Cardiac fibroblast (primary cell): ENCODE data around the gene CPZ.

Experiments used
- DNase-seq, 2 donors: peaks; one replicate each; pipeline versions ENCODE4 v3.0.0 to v3.0.0-alpha.2; 2010; ENCODE audit warnings: low read depth in 2 of 2
- H3K4me3 ChIP-seq, 2 donors: replicated peaks in 1 of 2; 1 replicate in 1 of 2; 2 replicates in 1 of 2; pipeline ENCODE4 v1.5.1; 2011; ENCODE audit warnings: low read depth in 2 of 2, low read length in 2 of 2, mild to moderate bottlenecking in 2 of 2, moderate library complexity in 1 of 2
- CTCF ChIP-seq: IDR thresholded peaks from one replicate; pipeline ENCODE4 v1.5.1; 2011; ENCODE audit warnings: low read depth, mild to moderate bottlenecking, low read length, inconsistent platforms

CPZ gene

GRCh38 chr4:8546766-8547107 is 45.8 kb upstream of the CPZ start:
- H3K4me3 ChIP-seq: no peak overlapping the region
- no peak for DNase-seq
- TF ChIP-seq CTCF: no peak

- TF ChIP-seq CTCF: peak; percentile 16
- DNase-seq: peak; percentile 34 to 72
- no peak overlapping the region for H3K4me3 ChIP-seq
Measured at GRCh38 chr4:8547108-8547911, 45.3 kb upstream of the CPZ start.

GRCh38 chr4:8547912-8548730 is 44.4 kb upstream of the CPZ start:
- no peak overlapping the region for H3K4me3 ChIP-seq
- TF ChIP-seq CTCF: no peak
- DNase-seq: no peak

GRCh38 chr4:8548731-8549351 is 43.7 kb upstream of the CPZ start:
- DNase-seq: no peak
- no peak overlapping the region for H3K4me3 ChIP-seq
- TF ChIP-seq CTCF: no peak

GRCh38 chr4:8549352-8549931 is 43.1 kb upstream of the CPZ start:
- no peak overlapping the region for H3K4me3 ChIP-seq
- no peak for TF ChIP-seq CTCF
- no peak for DNase-seq

GRCh38 chr4:8550691-8551090 is 41.9 kb upstream of the CPZ start:
- no peak for TF ChIP-seq CTCF
- no peak for DNase-seq
- no peak overlapping the region for H3K4me3 ChIP-seq
